H1 (cell line): Measurements from ENCODE around the gene ACP2. TPM values are rescaled to one million over a fixed set of nuclear protein-coding genes. Genes with fewer than 3 reads are reported as not detected.
A peak's percentile ranks its signal among the peaks of the same experiment; 100 is the strongest.

Experiments
- CTCF ChIA-PET: fragments of 300-600 bp; sonication (Branson Sonifier 250); formaldehyde crosslinking; loops from one replicate; lab custom pipeline; 2021; ENCODE audit not compliant: partially characterized antibody; lab: Charles Lee
- POLR2A ChIA-PET: fragments of 300-600 bp; sonication (Branson Sonifier 250); formaldehyde crosslinking; loops from one replicate; lab custom pipeline; 2021; ENCODE audit warnings: inconsistent platforms; ENCODE audit not compliant: partially characterized antibody; lab: Charles Lee
- DNase-seq, 2 experiments: peaks; one replicate each; pipeline versions ENCODE4 v3.0.0 to v3.0.0-alpha.2; 2010 to 2022; ENCODE audit warnings: low spot score in 2 of 2, low read depth in 1 of 2, mixed read lengths in 1 of 2
- FAIRE-seq: peaks from 2 replicates; lab custom pipeline; 2011; peaks lifted over from hg19 to GRCh38; lab: Jason Lieb, UNC
- H2AFZ ChIP-seq: 2 replicates; pipeline ENCODE4 v1.8.1; 2012; ENCODE audit warnings: low read length, inconsistent platforms
- H2AK5ac ChIP-seq: 2 replicates; pipeline ENCODE4 v1.6.1; 2013; ENCODE audit warnings: low read depth, low read length
- H2BK120ac ChIP-seq: replicated peaks from 2 replicates; pipeline ENCODE3; 2013; ENCODE audit warnings: low read depth, low read length, inconsistent platforms
- H2BK12ac ChIP-seq: 2 replicates; pipeline ENCODE4 v1.6.1; 2013; ENCODE audit warnings: low read depth, low read length
- H2BK15ac ChIP-seq: 2 replicates; pipeline ENCODE4 v1.6.1; 2013; ENCODE audit warnings: low read length
- H2BK20ac ChIP-seq: 2 replicates; pipeline ENCODE4 v1.6.1; 2013; ENCODE audit warnings: low read length
- H2BK5ac ChIP-seq: 2 replicates; pipeline ENCODE4 v1.6.1; 2013; ENCODE audit warnings: low read depth, low read length
- H3K14ac ChIP-seq: 2 replicates; pipeline ENCODE4 v1.6.1; 2013; ENCODE audit warnings: inconsistent platforms; ENCODE audit not compliant: insufficient read length
- H3K18ac ChIP-seq: 2 replicates; pipeline ENCODE4 v1.6.1; 2013; ENCODE audit warnings: low read length; ENCODE audit errors: extremely low read depth
- H3K23ac ChIP-seq: 2 replicates; pipeline ENCODE4 v1.6.1; 2013; ENCODE audit warnings: inconsistent platforms; ENCODE audit not compliant: insufficient read length
- H3K23me2 ChIP-seq: 2 replicates; pipeline ENCODE4 v1.6.1; 2013; ENCODE audit warnings: low read depth, low read length
- H3K27ac ChIP-seq: 2 replicates; pipeline ENCODE4 v1.6.1; 2011; ENCODE audit warnings: low read depth, low read length, inconsistent platforms
- H3K27me3 ChIP-seq, 4 experiments: replicated peaks in 1 of 4; 1 replicate in 1 of 4; 2 replicates in 3 of 4; pipeline versions ENCODE4 v1.6.1 to v1.8.1; 2011 to 2013; ENCODE audit warnings: low read length in 3 of 4, mild to moderate bottlenecking in 3 of 4, inconsistent platforms in 2 of 4, mixed read lengths in 2 of 4, moderate library complexity in 1 of 4; ENCODE audit not compliant: control insufficient read depth in 3 of 4, insufficient read depth in 3 of 4; ENCODE audit errors: extremely low read depth in 1 of 4
- H3K36me3 ChIP-seq, 4 experiments: 2 replicates each; pipeline versions ENCODE4 v1.6.1 to v1.8.1; 2011 to 2013; ENCODE audit warnings: mild to moderate bottlenecking in 4 of 4, low read length in 3 of 4, moderate library complexity in 2 of 4, control low read depth in 1 of 4, inconsistent platforms in 1 of 4; ENCODE audit not compliant: insufficient read depth in 4 of 4, control insufficient read depth in 2 of 4
- H3K4ac ChIP-seq: replicated peaks from 2 replicates; pipeline ENCODE3; 2013; ENCODE audit warnings: low read length, low read depth, mixed read lengths, inconsistent platforms; ENCODE audit not compliant: insufficient read length
- H3K4me1 ChIP-seq, 4 experiments: replicated peaks in 1 of 4; 1 replicate in 1 of 4; 2 replicates in 3 of 4; pipeline versions ENCODE4 v1.6.1 to v1.8.1; 2011 to 2013; ENCODE audit warnings: low read length in 3 of 4, inconsistent platforms in 2 of 4, mixed read lengths in 1 of 4; ENCODE audit not compliant: insufficient read depth in 4 of 4, control insufficient read depth in 3 of 4
- H3K4me2 ChIP-seq, 2 experiments: 2 replicates each; pipeline versions ENCODE4 v1.6.1 to v1.8.1; 2011 to 2013; ENCODE audit warnings: low read depth in 2 of 2, low read length in 2 of 2, control low read depth in 1 of 2, inconsistent platforms in 1 of 2, mild to moderate bottlenecking in 1 of 2; ENCODE audit not compliant: insufficient read depth in 1 of 2
- H3K4me3 ChIP-seq, 4 experiments: fragments of 200-600, 300-600 bp in 1 of 4; sonication (generic), shearing (Covaris generic), sonication (Bioruptor Twin) in 1 of 4; 2 replicates each; pipeline versions ENCODE4 v1.5.1 to v1.8.1; 2011 to 2016; ENCODE audit warnings: low read length in 4 of 4, low read depth in 3 of 4, control low read depth in 2 of 4, inconsistent platforms in 2 of 4, mild to moderate bottlenecking in 2 of 4, mixed read lengths in 1 of 4, moderate library complexity in 1 of 4; ENCODE audit not compliant: insufficient read depth in 2 of 4; ENCODE audit errors: extremely low read depth in 1 of 4
- H3K56ac ChIP-seq: replicated peaks from 2 replicates; pipeline ENCODE3; 2013; ENCODE audit warnings: low read depth, mild to moderate bottlenecking, mixed read lengths, low read length, inconsistent platforms; ENCODE audit not compliant: insufficient read length
- H3K79me1 ChIP-seq: 2 replicates; pipeline ENCODE4 v1.6.1; 2013; ENCODE audit warnings: low read depth, low read length, control low read depth
- H3K79me2 ChIP-seq, 2 experiments: 2 replicates each; pipeline versions ENCODE4 v1.6.1 to v1.8.1; 2012 to 2013; ENCODE audit warnings: low read length in 2 of 2, mild to moderate bottlenecking in 2 of 2, inconsistent platforms in 1 of 2; ENCODE audit not compliant: insufficient read depth in 2 of 2, control insufficient read depth in 1 of 2
- H3K9ac ChIP-seq, 4 experiments: replicated peaks in 1 of 4; 1 replicate in 1 of 4; 2 replicates in 3 of 4; pipeline versions ENCODE4 v1.6.1 to v1.8.1; 2011 to 2013; ENCODE audit warnings: low read depth in 3 of 4, low read length in 3 of 4, control low read depth in 2 of 4, mild to moderate bottlenecking in 2 of 4, moderate library complexity in 2 of 4, inconsistent platforms in 1 of 4; ENCODE audit errors: extremely low read depth in 1 of 4
- H3K9me3 ChIP-seq, 2 experiments: 2 replicates each; pipeline versions ENCODE4 v1.6.1 to v1.8.1; 2012 to 2013; ENCODE audit warnings: mild to moderate bottlenecking in 2 of 2, moderate library complexity in 2 of 2, control low read depth in 1 of 2, inconsistent platforms in 1 of 2, low read depth in 1 of 2, low read length in 1 of 2, mixed read lengths in 1 of 2; ENCODE audit not compliant: insufficient read depth in 2 of 2
- H4K20me1 ChIP-seq, 2 experiments: replicated peaks in 1 of 2; 2 replicates each; pipeline versions ENCODE3 to v1.8.1; 2011 to 2013; ENCODE audit warnings: inconsistent platforms in 2 of 2, low read length in 2 of 2, mild to moderate bottlenecking in 1 of 2; ENCODE audit not compliant: insufficient read depth in 2 of 2, control insufficient read depth in 1 of 2
- H4K5ac ChIP-seq: 2 replicates; pipeline ENCODE4 v1.6.1; 2013; ENCODE audit warnings: low read length, low read depth, mixed read lengths, inconsistent platforms; ENCODE audit not compliant: insufficient read length
- H4K8ac ChIP-seq: 2 replicates; pipeline ENCODE4 v1.8.0; 2013; ENCODE audit warnings: mild to moderate bottlenecking, moderate library complexity, low read length, inconsistent platforms; ENCODE audit not compliant: insufficient read depth; ENCODE audit errors: extremely low read depth
- H4K91ac ChIP-seq: replicated peaks from 2 replicates; pipeline ENCODE3; 2013; ENCODE audit warnings: low read length, mixed read lengths, inconsistent platforms; ENCODE audit not compliant: insufficient read length
- BRCA1 ChIP-seq: IDR thresholded peaks from 2 replicates; pipeline ENCODE4 v1.6.1; 2012; ENCODE audit warnings: low read depth, low read length, improper control_type of control experiment
- POLR2A ChIP-seq, 2 experiments: IDR thresholded peaks; 1 replicate in 1 of 2; 2 replicates in 1 of 2; pipeline ENCODE4 v1.6.1; 2011; ENCODE audit warnings: low read depth in 2 of 2, low read length in 2 of 2, mild to moderate bottlenecking in 2 of 2; ENCODE audit errors: control extremely low read depth in 1 of 2
- WGBS, 2 experiments: shearing (Covaris generic) in 1 of 2; methylation state at CpG; one replicate each; pipeline versions ENCODE4 v1.1.6 to v1.1.7; 2013 to 2015; ENCODE audit warnings: low lambda C conversion rate in 2 of 2, mixed read lengths in 2 of 2, inconsistent platforms in 1 of 2, low coverage in 1 of 2, missing lambda C conversion rate in 1 of 2; ENCODE audit not compliant: insufficient replicate concordance in 2 of 2, insufficient coverage in 1 of 2, insufficient read length in 1 of 2; ENCODE audit errors: extremely low coverage in 1 of 2, missing lambda C conversion rate in 1 of 2; 5-methylcytosine and 5-hydroxymethylcytosine counted together
- polyA plus RNA-seq, 7 experiments: library from polyadenylated mRNA; depleted of rRNA in 3 of 7; stranded (reverse) in 5 of 7; unstranded in 2 of 7; fragments of >200 nt in 5 of 7; fragments of 200-250 nt in 2 of 7; gene quantifications; 1 replicate in 5 of 7; 2 replicates in 1 of 7; 4 replicates in 1 of 7; pipeline versions ENCODE4 v1.2.1 to v1.2.3, GENCODE V29; 2011 to 2013; ENCODE audit warnings: missing spikeins in 2 of 7, mixed read lengths in 2 of 7
- total RNA-seq: library from RNA; stranded (reverse); fragmentation: NEBNext Ultra II Directional; extraction: Animal tissue kit (Norgen Biotek cat#: 25700); gene quantifications from 2 replicates; pipeline ENCODE4 v1.2.1, GENCODE V29; 2021

ACP2 gene
- total and polyA plus RNA-seq, 2 of the 8 experiments (the other 6 are each of a cell fraction or from before 2014, with no cell fraction given) = 17.8 to 19.8 TPM

GRCh38 chr11:47243454-47243853 lies 5.2 kb downstream of the ACP2 start:
- H3K4me1 ChIP-seq = peaks cover 0 to 3% (median 0%) of the 10 kb centered on the region in 4 experiments; a peak in 1 of 7 replicates
- H3K27ac ChIP-seq = no peak overlapping the region
- no peaks in the 10 kb centered on the region for H3K79me1 ChIP-seq
- H3K79me2 ChIP-seq = peaks cover 0 to 2% of the 10 kb centered on the region in 2 experiments; a peak in 1 of 4 replicates
- H2BK12ac ChIP-seq = no peak overlapping the region
- H3K4me2 ChIP-seq = no peak overlapping the region
- peaks cover 18 to 46% (median 30%) of the 10 kb centered on the region in 4 experiments for H3K36me3 ChIP-seq
- H2BK120ac ChIP-seq = no peak overlapping the region
- no peaks in the 10 kb centered on the region for H3K27me3 ChIP-seq
- peaks cover 6% of the 10 kb centered on the region; the same call in 1 of the 2 replicates for H3K23me2 ChIP-seq
- no peak for DNase-seq
- H3K56ac ChIP-seq = no peak overlapping the region
- no peaks in the 10 kb centered on the region for H3K9me3 ChIP-seq
- POLR2A ChIA-PET = interaction anchor here (2.4 to 11.4 kb wide), 5 partner anchors 9 to 59 kb away, joined by 8 to 138 read pairs (median 12); partner anchors contain the start of gene DDB2
- H2BK15ac ChIP-seq = no peak overlapping the region
- H4K91ac ChIP-seq = no peak overlapping the region
- H2BK20ac ChIP-seq = no peak overlapping the region
- TF ChIP-seq BRCA1 (no peak), POLR2A (IDR thresholded peaks at IDR 0.05; ENCODE audit: control extremely low read depth in 1 of 2, low read depth in 2 of 2, low read length in 2 of 2) (peak in 1 of 2 experiments; percentile 13; a peak in 1 of 3 replicates)
- TF ChIP-seq, all 59 proteins: peak for 1
- WGBS, 2 experiments = 93% methylated on average over 4 of the region's 4 CpGs; no CpG with 5 or more reads in 1 of the 2 experiments
- no peak overlapping the region for H2BK5ac ChIP-seq
- H4K20me1 ChIP-seq = peaks cover 0 to 8% of the 10 kb centered on the region in 2 experiments
- no peak overlapping the region for H3K4ac ChIP-seq
- H4K8ac ChIP-seq = no peak overlapping the region
- no peak overlapping the region for H3K18ac ChIP-seq
- H2AK5ac ChIP-seq = no peak overlapping the region
- H3K9ac ChIP-seq = no peak overlapping the region
- no peak for FAIRE-seq
- H2AFZ ChIP-seq = no peak overlapping the region
- H4K5ac ChIP-seq = no peak overlapping the region
- no peak overlapping the region for H3K14ac ChIP-seq
- no peak overlapping the region for H3K23ac ChIP-seq
- CTCF ChIA-PET = interaction anchor here (0.7 to 10.9 kb wide), 4 partner anchors 8 to 106 kb away, joined by 3 to 127 read pairs (median 49); partner anchors contain the start of gene NR1H3
- no peak overlapping the region for H3K4me3 ChIP-seq
